HT-29 (cell line): ENCODE results near the gene C4orf36. TPM values are rescaled to one million over a fixed set of nuclear protein-coding genes. Genes with fewer than 3 reads are reported as not detected.

Experiments used
- DNase-seq: peaks from one replicate; pipeline ENCODE4 v3.0.0-alpha.2; 2015; ENCODE audit warnings: low spot score
- total RNA-seq: library from RNA; depleted of rRNA; stranded (reverse); fragments of >200 nt; shearing (Covaris generic); gene quantifications from 2 replicates; pipeline ENCODE4 v1.2.3, GENCODE V29; 2014; rRNA removed

The C4orf36 gene
- total RNA-seq, 1 experiment from 2014 or later: 0.41 TPM

GRCh38 chr4:86857341-86858052 lies 34.7 kb downstream of the C4orf36 start:
- DNase-seq: no peak

DNA sequence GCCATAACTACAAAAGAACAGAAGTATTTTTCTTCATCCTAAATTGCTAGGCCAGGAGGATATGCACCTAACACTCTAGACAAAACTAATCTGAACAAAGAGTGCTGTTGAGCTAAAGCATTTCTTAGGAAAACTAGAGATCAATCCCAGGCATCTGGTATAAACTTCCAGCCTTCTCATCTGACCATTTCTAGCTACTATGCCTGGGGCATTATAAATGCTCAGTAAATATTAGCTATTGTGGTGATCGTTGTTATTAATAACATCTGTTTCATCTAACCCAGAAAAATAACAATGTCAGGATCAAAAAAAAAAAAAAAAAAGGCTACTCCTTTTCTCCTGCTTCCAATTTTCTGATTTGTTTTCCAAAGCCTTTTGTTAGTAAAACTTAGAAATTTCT lies 35.3 kb downstream of the C4orf36 start:
- no peak for DNase-seq

DNA sequence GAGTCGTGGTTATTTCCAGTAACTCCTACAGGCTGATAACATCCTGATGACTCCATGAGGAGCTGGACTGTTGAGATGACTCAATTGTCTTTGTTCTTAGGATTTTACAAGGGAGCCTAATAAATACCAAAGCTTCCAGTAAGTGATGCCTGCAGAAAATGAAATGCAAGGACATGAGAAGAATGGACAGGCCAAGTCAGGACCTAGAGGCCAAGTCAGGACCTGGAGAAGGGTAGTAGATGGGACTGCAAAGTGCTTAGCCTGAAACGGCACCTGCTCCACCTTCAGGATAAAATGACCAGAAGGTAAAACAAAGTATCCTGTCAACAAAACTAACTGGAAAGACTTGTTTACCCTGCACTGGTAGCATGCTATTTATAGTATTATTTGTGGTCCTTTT lies 36.6 kb downstream of the C4orf36 start:
- DNase-seq: peak; percentile 68

DNA sequence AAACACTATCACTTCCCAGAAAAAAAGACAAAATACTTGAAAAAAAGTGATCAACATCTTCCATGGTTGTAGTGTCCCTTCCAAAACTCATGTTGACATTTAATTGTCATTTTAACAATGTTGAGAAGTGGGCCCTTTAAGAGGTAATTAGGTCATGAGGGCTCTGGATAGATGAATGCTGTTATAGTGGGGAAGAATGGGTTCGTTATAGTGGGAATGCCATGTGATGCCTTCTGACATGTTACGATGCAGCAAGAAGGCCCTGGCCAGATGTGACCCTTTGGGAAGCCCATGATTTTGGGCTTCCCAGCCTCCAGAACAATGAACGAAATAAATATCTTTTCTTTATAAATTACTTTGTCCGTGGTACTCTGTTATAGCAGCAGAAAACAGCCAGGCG lies 39.0 kb downstream of the C4orf36 start:
- no peak for DNase-seq

DNA sequence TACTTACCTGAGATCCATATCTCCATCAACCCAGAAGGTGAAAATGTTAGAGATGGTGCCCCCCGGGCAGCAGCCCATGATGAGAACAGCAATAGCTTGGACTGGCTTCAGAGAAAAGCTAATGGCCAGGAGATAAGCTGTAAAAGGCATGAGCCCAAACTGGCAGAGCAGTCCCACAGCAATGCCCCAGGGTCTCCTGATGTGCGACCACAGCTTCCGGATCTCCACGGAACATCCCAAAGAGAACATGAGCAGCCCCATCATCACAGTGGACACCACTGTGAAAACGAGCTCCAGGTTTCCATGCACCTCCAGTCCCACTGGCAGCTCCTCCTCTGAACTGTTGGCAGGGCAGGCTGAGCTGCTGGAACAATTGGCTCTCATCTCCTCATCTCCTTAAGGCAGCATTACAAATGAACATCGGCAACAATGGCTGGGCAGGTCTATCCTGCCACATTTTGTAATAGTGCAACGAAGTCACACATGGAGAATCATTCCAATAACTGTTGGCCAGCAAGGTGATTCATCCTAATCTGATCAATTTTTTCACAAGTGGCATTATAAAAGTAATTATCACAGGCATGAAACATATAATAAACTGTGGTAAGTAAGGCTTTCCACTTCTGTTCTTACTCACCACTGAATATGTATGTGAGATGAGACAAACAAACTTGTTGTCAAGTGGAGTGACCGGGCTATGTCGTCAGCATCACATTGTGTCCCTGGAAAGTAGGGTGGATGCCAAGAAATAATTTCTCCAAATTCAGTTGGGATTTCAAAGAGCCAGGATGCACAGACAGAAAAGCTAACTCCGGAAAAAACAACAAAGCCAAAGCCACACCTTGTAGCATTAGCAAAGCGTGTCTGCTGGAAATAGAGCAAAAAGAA lies 43.2 kb downstream of the C4orf36 start, which contains the start of gene SLC10A6:
Gene SLC10A6 (minus strand): TSS at position 653 of the 888 bp plus-strand sequence. CDS start 269 bp downstream, at position 384.
- DNase-seq: no peak

DNA sequence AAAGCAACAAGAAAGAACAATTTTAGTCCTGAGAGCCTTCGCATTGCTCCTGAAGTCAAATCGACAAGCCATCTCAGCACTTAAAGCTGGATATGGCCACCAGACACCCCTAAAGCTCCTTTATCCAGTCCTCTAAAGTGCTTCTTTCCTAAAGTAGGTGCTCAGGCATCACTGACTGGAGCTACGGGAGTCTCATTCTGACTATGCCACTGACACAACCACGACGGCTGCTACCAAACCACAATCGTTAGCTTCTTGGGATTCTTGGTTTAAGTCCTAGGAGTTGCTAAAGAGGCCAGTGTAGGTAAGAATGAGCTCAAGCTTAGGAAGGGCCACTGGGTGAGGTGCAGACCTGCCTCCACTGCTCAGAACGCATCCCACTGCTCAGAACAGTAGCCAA lies 44.1 kb downstream of the C4orf36 start:
- DNase-seq: no peak

- no peak for DNase-seq
These were observed 44.7 kb downstream of the C4orf36 start for GRCh38 chr4:86847571-86847970.

GRCh38 chr4:86846921-86847320 lies 45.3 kb downstream of the C4orf36 start:
- DNase-seq: no peak

GRCh38 chr4:86845593-86845992 lies 46.6 kb downstream of the C4orf36 start:
- DNase-seq: no peak

DNA sequence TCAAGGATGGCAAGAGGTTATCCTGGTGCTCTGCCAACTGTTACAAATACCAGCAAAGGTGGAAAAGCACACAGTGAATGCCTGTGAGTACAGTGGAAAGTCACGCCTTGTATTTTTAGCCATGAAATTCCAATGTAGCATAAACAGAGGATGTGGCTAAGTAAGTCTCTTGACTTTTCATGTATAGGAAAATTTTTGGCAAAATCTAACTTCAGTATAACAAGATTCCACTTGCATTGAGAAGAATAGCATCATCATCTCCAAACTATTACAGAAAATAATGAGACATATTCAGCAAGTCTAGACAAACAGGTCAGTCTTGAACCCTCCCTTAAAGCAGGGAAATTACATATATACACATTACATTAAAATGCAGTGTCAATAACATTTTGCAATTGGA lies 50.9 kb downstream of the C4orf36 start:
- DNase-seq: no peak

DNA sequence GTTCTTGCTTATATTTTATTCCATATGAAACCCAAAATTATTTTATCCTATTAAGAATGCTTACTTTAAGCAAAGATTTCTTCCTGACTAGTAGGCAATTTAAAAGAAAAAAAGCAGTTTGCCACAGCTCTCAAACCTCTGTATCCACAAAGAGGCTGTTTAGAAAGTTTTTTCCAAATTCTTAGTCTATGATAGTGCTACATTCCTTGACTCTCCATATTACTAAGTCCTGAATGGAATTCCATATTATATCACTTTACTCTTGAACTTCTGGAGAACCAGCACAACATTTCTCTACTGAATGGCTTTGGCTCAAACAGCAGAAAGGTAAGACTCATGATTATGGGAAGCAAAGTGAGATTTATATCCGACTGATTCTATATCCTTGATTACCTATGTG lies 51.4 kb downstream of the C4orf36 start:
- DNase-seq: no peak

DNA sequence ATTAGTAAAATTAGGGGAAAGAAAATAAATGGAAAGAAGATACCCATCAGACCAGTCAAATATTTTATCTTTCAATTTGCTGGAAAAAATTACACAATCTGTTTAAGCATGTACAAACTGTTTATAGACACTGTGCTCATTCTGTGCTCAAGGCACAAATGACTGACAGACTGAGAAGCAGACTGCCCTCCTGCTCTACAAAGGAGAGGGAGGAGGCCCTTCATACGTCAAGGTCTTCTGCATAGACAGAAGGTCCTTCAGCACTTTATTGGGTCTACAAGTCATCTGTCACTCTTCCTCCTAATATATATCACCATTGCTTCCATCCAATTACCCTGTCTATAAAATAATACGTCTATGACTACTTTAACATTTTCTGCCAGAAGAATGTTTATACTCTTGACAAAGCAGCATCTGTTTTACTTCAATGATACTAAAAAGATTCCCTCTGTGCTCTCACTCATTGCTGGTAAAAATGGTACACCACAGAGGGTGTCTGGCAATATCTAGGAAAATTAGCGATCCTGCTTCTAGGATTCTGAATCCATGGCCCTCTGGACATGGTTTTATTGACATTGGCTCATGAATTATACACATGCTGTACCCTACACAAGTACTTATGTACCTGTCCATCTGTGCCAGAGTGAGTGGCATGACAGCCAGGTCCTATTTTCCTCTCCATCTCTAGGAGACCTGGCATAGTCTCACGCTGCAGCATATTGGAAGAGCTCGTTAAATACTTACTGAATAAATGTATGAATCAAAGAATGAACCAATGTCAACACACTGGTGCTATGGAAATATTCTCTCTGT lies 54.3 kb downstream of the C4orf36 start:
- DNase-seq: no peak

- no peak for DNase-seq
These were observed 56.5 kb downstream of the C4orf36 start for GRCh38 chr4:86835677-86836076.

- DNase-seq: no peak
These were observed 57.3 kb downstream of the C4orf36 start for GRCh38 chr4:86834901-86835300.

GRCh38 chr4:86833615-86834014 lies 58.6 kb downstream of the C4orf36 start:
- DNase-seq: no peak

DNA sequence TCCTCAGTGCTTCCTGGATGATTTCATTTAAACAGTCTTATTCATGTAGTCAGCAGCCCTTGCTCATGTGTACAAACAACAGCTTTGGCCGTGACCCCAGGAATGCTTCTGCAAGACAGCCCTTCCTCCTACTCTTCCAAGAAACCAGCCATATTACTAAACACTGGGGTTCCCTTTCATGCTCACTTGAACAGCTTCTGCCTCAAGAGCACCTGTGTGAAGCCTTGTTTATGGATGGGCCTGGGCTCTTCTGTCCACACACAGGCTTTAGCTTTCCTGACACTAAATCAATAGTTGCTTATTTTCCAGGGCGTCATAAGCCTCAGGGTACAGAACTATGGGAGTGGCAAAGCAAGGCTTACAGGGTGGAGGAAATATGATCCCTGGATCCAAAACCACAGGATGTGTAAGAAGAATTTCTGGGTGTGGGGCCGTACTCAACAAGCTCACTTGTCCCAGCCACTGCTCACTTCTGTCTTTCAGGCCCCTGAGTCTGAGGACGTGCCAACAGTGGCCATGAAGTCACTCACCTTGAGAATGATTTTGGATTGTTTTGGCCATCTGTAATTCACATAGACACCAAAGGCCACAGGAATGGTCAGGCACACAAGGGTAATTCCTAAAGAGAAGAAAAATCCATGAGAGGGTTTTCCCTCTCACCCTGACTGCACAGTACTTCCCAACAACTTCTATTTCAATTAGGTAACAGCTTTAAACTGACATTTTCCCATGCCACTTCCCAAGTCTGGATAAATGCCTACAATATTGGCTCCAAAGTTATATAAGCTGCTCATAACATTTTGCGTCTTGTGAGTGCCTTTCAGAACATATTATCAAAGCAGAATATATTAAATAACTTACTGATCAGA lies 60.7 kb downstream of the C4orf36 start:
- DNase-seq: peak; percentile 12

Other genes starting within 250 kb of the C4orf36 start
- gene SLC10A6, start 43.0 kb downstream of the C4orf36 start, total RNA-seq: not detected in 2 replicates
- 22.6 and 25.6 TPM in 2 replicates for gene AFF1, start 42.6 kb upstream of the C4orf36 start, total RNA-seq